Measurements from ENCODE around the gene SRRM3.
"Not testable (repeated sequence)": the region's sequence is repeated elsewhere in the genome, so short reads cannot be mapped to it uniquely, and the experiment has no call there.

The SRRM3 gene

GRCh38 chr7:76267107-76267893 is 65.6 kb downstream of the SRRM3 start:
- no peak for DNase-seq

GRCh38 chr7:76267894-76268183 is 66.1 kb downstream of the SRRM3 start:
- DNase-seq, result no peak

GRCh38 chr7:76268376-76268775 is 66.7 kb downstream of the SRRM3 start:
- no peak for DNase-seq

GRCh38 chr7:76269895-76270294 is 68.2 kb downstream of the SRRM3 start:
- no peak for DNase-seq

GRCh38 chr7:76271384-76271783 is 69.7 kb downstream of the SRRM3 start:
- not testable (repeated sequence) for DNase-seq

GRCh38 chr7:76272142-76272541 is 70.4 kb downstream of the SRRM3 start:
- no peak for DNase-seq

GRCh38 chr7:76272851-76273497 is 71.3 kb downstream of the SRRM3 start:
- DNase-seq, result no peak

GRCh38 chr7:76273503-76273902 is 71.8 kb downstream of the SRRM3 start:
- DNase-seq, result no peak

GRCh38 chr7:76278540-76278939 is 76.8 kb downstream of the SRRM3 start:
- DNase-seq, result no peak

- DNase-seq, result no peak
Observed at GRCh38 chr7:76280408-76280807, 78.7 kb downstream of the SRRM3 start.

- DNase-seq, result no peak
Observed at GRCh38 chr7:76281006-76281705, 79.5 kb downstream of the SRRM3 start.

GRCh38 chr7:76281706-76282343 is 80.1 kb downstream of the SRRM3 start:
- DNase-seq, result no peak

GRCh38 chr7:76282344-76283253 is 80.9 kb downstream of the SRRM3 start:
- no peak for DNase-seq

- no peak for DNase-seq
Observed at GRCh38 chr7:76283254-76284159, 81.8 kb downstream of the SRRM3 start.

- DNase-seq, result no peak
Observed at GRCh38 chr7:76285604-76286374, 84.1 kb downstream of the SRRM3 start.

- no peak for DNase-seq
Observed at GRCh38 chr7:76286842-76287403, 85.2 kb downstream of the SRRM3 start.

- not testable (repeated sequence) for DNase-seq
Observed at GRCh38 chr7:76290847-76291350, 89.2 kb downstream of the SRRM3 start.

GRCh38 chr7:76291351-76292212 is 89.9 kb downstream of the SRRM3 start:
- DNase-seq, result peak; percentile 90

GRCh38 chr7:76292213-76292573 is 90.5 kb downstream of the SRRM3 start:
- no peak for DNase-seq
